Heart left ventricle (tissue), 16 donors: Measurements from ENCODE around the gene XPNPEP1. TPM values are rescaled to one million over a fixed set of nuclear protein-coding genes. Genes with fewer than 3 reads are reported as not detected.

Experiments
- ATAC-seq, 4 donors: fragments of 200-7000 bp; cut with Tn5 transposase; one replicate each; pipeline ENCODE4 v1.9.1; 2020 to 2022; ENCODE audit warnings: moderate library complexity in 4 of 4, mild to moderate bottlenecking in 3 of 4, moderate number of reproducible peaks in 1 of 4
- DNase-seq, 5 donors: peaks; one replicate each; pipeline ENCODE4 v3.0.0-alpha.2; 2020
- H3K27ac ChIP-seq, 12 donors: fragments of 200-600 bp; sonication (generic) in 4 of 12; one replicate each; pipeline versions ENCODE4 v1.5.0 to v1.8.0; 2016 to 2022; ENCODE audit warnings: mild to moderate bottlenecking in 2 of 12
- H3K27me3 ChIP-seq, 9 donors: fragments of 200-600 bp; sonication (generic) in 2 of 9; one replicate each; pipeline versions ENCODE4 v1.5.1 to v1.8.0; 2016 to 2022; ENCODE audit warnings: mild to moderate bottlenecking in 3 of 9
- H3K36me3 ChIP-seq, 9 donors: fragments of 200-600 bp; sonication (generic) in 2 of 9; one replicate each; pipeline versions ENCODE4 v1.5.0 to v1.8.0; 2018 to 2022; ENCODE audit warnings: mild to moderate bottlenecking in 2 of 9
- H3K4me1 ChIP-seq, 12 donors: fragments of 200-600 bp; sonication (generic) in 4 of 12; one replicate each; pipeline versions ENCODE4 v1.5.0 to v1.8.0; 2016 to 2022; ENCODE audit warnings: mild to moderate bottlenecking in 3 of 12
- H3K4me3 ChIP-seq, 12 donors: fragments of 200-600 bp; sonication (generic) in 4 of 12; one replicate each; pipeline versions ENCODE4 v1.5.0 to v1.8.0; 2017 to 2022; ENCODE audit warnings: mild to moderate bottlenecking in 9 of 12, moderate library complexity in 4 of 12
- H3K9me3 ChIP-seq, 12 donors: fragments of 200-600 bp; sonication (generic) in 4 of 12; one replicate each; pipeline versions ENCODE4 v1.5.0 to v1.8.0; 2016 to 2022; ENCODE audit warnings: mild to moderate bottlenecking in 1 of 12
- CTCF ChIP-seq, 12 donors: fragments of 200-600 bp; sonication (generic) in 4 of 12; IDR thresholded peaks; one replicate each; pipeline versions ENCODE4 v1.5.0 to v1.8.0; 2018 to 2022; ENCODE audit warnings: antibody characterized with exemption in 12 of 12, mild to moderate bottlenecking in 5 of 12
- POLR2A ChIP-seq, 2 donors: fragments of 450-650 bp; IDR thresholded peaks; one replicate each; pipeline ENCODE4 v1.6.1; 2017; ENCODE audit warnings: antibody characterized with exemption in 2 of 2, mild to moderate bottlenecking in 2 of 2, moderate library complexity in 2 of 2
- WGBS, 4 donors: extraction: QIAGEN DNeasy Blood & Tissue Kit in 2 of 4; methylation state at CpG; one replicate each; pipeline versions ENCODE4 v1.1.5 to v1.1.7; 2013 to 2018; 5-methylcytosine and 5-hydroxymethylcytosine counted together
- intact Hi-C, 10 donors: fragments of 100-400 bp; cut with DNase I; formaldehyde crosslinking; loops; one replicate each; pipeline versions ENCODE4 v1.11.1 to v1.14.2; 2022
- polyA plus RNA-seq, 2 donors: library from polyadenylated mRNA; stranded (reverse); fragments of 200-250 nt; gene quantifications; one replicate each; pipeline ENCODE4 v1.2.3, GENCODE V29; 2013
- total RNA-seq, 9 donors: library from RNA; depleted of rRNA in 2 of 9; stranded (reverse); fragments of >200 nt in 2 of 9; fragmentation: NEBNext Ultra II Directional in 3 of 9; extraction: Animal tissue kit (Norgen Biotek cat#: 25700) in 3 of 9; gene quantifications; one replicate each; pipeline versions ENCODE4 v1.1.0 to v1.2.4, GENCODE V29; 2016 to 2023
- donor health status: ischemic (EF 13 %, LVEDD 7.1; RV severe dilation, severe dysfunction).
- donor health status: healthy with polysubstance abuse.
- donor health status: DM: no; HTN: yes; CAD: no.
- donor health status: DM: no; HTN: no; CAD: no.
- donor health status: ischemic (EF 25% LVEDD 6.9; RV normal size, moderate dysfunction).
- donor health status: ischemic (EF 25% LVEDD 5.7; RV mildly dilated, moderate dysfunction).
- donor health status: healthy.
- donor health status: DM: yes; HTN: yes; CAD: no.
- donor health status: ischemic (EF 35%, LVEDD 5.7; RV mildly dilated, moderate dysfunction).
- donor health status: nonischemic (EF 11% LVEDD 7.7; RV severe dilation, severe dysfunction).
- donor health status: DM: yes; HTN: yes; CAD: no.
- donor health status: PGD.
- donor health status: ischemic (EF 29% LVEDD 5.4; RV normal size, mild dysfunction).
- donor health status: nonischemic (EF 23%, LVEDD 6.1; RV moderate dilation, normal function).

The XPNPEP1 gene
- total and polyA plus RNA-seq, 11 donors = 14.5 to 77.0 (median 46.2) TPM

GRCh38 chr10:109958059-109958458 lies 34.7 kb upstream of the XPNPEP1 start:
- H3K27ac ChIP-seq = no peak overlapping the region
- TF ChIP-seq CTCF (IDR thresholded peaks at IDR 0.05) (no peak), POLR2A (IDR thresholded peaks at IDR 0.05) (no peak)
- peaks cover 0 to 22% (median 9%) of the 10 kb centered on the region in 12 donors for H3K4me1 ChIP-seq
- WGBS, 4 donors = 89 to 97% (median 96%) methylated on average over 2 of the region's 2 CpGs
- peaks cover 0 to 3% (median 0%) of the 10 kb centered on the region in 12 donors for H3K9me3 ChIP-seq
- no peak for ATAC-seq
- H3K36me3 ChIP-seq = no peaks in the 10 kb centered on the region
- H3K4me3 ChIP-seq = no peak overlapping the region
- intact Hi-C loops = no loop called here
- no peak for DNase-seq
- H3K27me3 ChIP-seq = no peaks in the 10 kb centered on the region

- Histone ChIP-seq H3K4me1 (peaks cover 0 to 17% (median 8%) of the 10 kb centered on the region in 12 donors), H3K27me3 (no peaks in the 10 kb centered on the region), H3K36me3 (no peaks in the 10 kb centered on the region), H3K9me3 (peaks cover 0 to 8% (median 0%) of the 10 kb centered on the region in 12 donors), H3K27ac (no peak overlapping the region), H3K4me3 (no peak overlapping the region)
- intact Hi-C loops = no loop called here
- 84 to 91% (median 88%) methylated on average over 9 of the region's 9 CpGs for WGBS, 4 donors
- no peak for TF ChIP-seq POLR2A (IDR thresholded peaks at IDR 0.05)
- TF ChIP-seq CTCF (IDR thresholded peaks at IDR 0.05) = no peak
- peak in 1 of 4 donors; percentile 23 for ATAC-seq
- no peak for DNase-seq
Measured at GRCh38 chr10:109957092-109957797, 33.9 kb upstream of the XPNPEP1 start.

GRCh38 chr10:109956454-109957091 lies 33.3 kb upstream of the XPNPEP1 start:
- no peaks in the 10 kb centered on the region for H3K27me3 ChIP-seq
- intact Hi-C loops = no loop called here
- no peak overlapping the region for H3K4me3 ChIP-seq
- H3K4me1 ChIP-seq = peaks cover 0 to 13% (median 3%) of the 10 kb centered on the region in 12 donors
- no peak for DNase-seq
- H3K36me3 ChIP-seq = no peaks in the 10 kb centered on the region
- ATAC-seq = peak in 1 of 4 donors; percentile 57
- 90 to 100% (median 98%) methylated on average over 2 of the region's 2 CpGs for WGBS, 4 donors
- TF ChIP-seq CTCF (IDR thresholded peaks at IDR 0.05) = peak in 11 of 12 donors; percentile 12 to 55 (median 33)
- no peak for TF ChIP-seq POLR2A (IDR thresholded peaks at IDR 0.05)
- no peak overlapping the region for H3K27ac ChIP-seq
- H3K9me3 ChIP-seq = peaks cover 0 to 11% (median 0%) of the 10 kb centered on the region in 12 donors

GRCh38 chr10:109953766-109954165 lies 30.5 kb upstream of the XPNPEP1 start:
- ATAC-seq (peak in 3 of 4 donors; percentile 41 to 62 (median 48)), DNase-seq (no peak)
- intact Hi-C loops = no loop called here
- Histone ChIP-seq H3K36me3 (no peaks in the 10 kb centered on the region), H3K27ac (no peak overlapping the region), H3K4me1 (peaks cover 0 to 7% (median 0%) of the 10 kb centered on the region in 12 donors), H3K4me3 (no peak overlapping the region), H3K9me3 (peaks cover 0 to 11% (median 0%) of the 10 kb centered on the region in 12 donors), H3K27me3 (no peaks in the 10 kb centered on the region)
- TF ChIP-seq POLR2A (IDR thresholded peaks at IDR 0.05) (no peak), CTCF (IDR thresholded peaks at IDR 0.05) (no peak)
- 25 to 45% (median 32%) methylated on average over 2 of the region's 2 CpGs for WGBS, 4 donors
